HG03139 (cell line): ENCODE data around the gene PHYHIPL.

ENCODE experiments used
- ATAC-seq: cut with Tn5 transposase; IDR thresholded peaks from one replicate; pipeline ENCODE4 v1.9.1; 2021; ENCODE audit not compliant: unreplicated experiment

PHYHIPL gene

DNA sequence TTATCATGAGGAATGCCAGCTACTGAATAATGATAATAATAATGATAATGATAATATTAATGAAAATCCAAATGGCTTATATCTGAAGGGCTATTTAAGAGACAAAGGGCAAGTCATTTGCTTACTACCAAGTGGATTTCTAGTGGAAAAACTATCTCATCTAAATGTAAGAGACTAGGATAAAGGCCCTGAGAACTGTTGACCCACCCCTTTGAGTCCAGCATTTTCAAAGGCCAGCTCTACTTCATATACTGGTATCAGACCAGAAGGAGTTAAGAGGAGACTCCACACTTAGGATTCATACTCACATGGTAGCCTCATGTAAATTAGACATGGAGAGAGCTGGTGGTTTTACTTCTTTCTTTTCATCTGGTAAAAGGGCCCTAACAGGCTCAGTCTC, 76.0 kb downstream of the PHYHIPL start:
- ATAC-seq = no peak

DNA sequence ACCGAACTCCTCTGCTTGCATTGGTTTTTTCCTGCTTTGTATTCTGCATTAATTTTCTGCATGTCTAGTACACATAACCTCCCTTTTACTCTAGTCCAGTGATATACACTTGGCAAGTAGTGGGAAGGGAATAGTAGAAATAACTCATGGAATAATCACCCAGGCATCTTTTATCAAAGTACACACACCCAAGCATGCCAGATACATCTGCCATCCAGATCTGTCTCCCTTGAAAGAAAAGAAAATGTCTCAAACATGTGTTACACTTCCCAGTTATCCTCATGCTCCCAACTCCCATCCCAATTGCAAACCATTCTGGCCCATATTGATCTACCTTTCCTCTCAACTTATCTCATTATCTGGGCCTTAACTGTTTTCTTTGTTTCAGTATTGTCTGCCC, 79.0 kb downstream of the PHYHIPL start:
- ATAC-seq = no peak

DNA sequence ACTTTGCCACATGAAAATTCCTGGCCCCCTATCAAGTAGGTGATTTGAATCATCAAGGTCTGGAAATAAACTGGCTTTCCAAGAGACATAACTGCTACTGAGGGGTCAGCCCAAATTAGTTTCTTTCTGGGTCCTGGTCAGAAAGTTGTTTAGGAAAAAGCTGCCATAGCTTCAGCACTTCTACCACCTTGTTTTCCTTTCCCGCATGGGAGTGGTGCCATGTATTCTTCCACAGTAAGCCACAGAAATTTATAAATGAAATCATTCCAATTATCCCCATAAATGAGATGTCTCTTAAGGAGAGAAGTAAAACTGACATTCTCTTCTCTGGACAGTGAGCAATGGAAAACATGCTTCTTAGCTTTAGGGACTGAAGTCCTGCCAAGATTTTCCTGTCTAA, 80.8 kb downstream of the PHYHIPL start:
- ATAC-seq = no peak

DNA sequence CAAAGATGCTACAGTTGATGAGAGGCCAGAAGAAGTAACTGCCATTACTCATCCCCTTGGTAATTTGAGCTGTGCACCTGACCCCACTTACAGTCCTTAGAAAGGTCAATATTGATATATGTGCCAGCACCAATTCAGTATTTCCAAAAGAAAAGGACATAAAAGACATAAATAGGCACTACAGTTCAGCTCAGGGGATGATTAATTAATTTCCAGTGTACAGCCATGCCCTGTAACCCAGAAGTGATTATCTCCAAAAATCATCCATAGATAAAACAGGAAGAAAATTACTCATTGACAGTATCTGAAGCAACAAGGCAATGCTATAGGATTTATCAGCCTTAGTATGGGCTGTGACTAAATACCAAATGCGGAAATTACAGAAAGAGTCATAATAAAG, 82.4 kb downstream of the PHYHIPL start:
- ATAC-seq = no peak

DNA sequence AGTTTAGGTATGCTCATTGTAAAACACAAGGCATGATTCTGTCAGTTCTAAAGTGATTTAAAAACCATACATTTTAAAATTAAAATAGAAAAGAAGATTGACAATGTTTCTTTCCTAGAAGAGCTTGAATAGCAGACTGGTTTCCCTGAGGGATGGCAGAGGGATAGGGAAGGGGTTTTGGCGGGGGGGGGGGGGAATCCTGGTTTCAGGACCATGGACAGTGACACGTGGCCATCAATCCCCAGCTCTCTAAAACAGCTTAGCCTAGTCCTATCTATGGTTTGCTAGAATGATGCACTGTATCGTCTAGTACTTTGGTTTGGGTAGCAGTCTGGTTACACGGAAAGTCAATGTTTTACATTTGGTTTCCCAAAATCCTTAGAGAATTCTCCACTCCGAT, 88.7 kb downstream of the PHYHIPL start:
- no peak for ATAC-seq

DNA sequence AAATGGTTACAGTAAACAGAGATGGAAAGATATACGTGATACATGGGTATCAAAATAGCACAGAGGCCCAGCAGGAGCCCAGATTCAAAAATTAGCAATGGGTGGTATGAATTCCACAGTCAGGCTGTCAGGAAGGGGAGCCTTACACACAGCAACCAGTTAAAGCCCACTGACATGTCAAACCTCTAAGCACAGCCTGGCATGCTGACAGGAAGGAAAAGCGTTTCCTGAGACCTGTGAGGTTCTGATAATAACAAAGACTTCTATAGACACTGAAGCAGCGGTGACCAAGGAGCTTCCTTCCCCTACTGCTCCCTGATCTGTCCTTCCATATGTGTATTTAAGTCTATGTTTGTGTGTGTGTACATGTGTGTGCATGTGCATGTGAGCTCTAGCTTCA, 89.9 kb downstream of the PHYHIPL start:
- no peak for ATAC-seq

DNA sequence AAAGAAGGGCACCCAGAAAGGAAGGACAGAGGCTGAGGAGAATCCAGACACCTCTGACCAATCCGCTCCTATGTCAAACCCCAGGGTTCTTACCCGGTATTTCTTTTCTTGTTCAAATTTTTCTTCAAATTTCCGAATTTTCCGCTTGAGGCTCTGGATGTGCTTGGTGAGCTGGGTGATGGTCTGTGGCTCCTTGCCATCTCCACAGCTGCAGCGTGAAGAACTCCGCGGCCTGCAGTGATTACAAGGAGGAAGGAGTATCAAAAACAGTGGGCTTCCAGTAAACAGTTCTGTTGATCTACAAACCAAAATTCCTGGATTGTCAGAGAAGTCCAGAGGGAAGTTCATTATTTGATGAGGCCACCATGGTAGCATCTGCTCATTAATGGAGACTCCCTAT, 92.0 kb downstream of the PHYHIPL start:
- no peak for ATAC-seq

DNA sequence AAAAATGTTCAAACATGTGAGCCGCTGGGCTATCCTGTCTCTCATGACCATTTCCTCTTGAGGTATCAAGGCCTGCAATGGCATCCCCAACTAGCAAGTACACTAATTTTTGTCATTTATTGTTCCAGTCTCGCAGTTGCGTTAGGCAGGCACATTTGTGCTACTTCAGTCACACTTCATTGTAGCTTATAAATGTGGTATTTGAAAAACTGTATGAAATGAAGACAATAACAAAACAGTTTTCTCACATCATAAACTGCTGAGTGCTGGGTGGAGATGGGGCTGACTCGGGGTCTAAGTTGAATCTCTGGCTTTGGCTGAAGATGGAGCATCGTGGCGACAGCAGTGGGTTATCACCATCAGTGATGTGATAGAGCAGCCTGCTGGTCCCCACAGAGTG, 93.2 kb downstream of the PHYHIPL start:
- ATAC-seq = no peak

DNA sequence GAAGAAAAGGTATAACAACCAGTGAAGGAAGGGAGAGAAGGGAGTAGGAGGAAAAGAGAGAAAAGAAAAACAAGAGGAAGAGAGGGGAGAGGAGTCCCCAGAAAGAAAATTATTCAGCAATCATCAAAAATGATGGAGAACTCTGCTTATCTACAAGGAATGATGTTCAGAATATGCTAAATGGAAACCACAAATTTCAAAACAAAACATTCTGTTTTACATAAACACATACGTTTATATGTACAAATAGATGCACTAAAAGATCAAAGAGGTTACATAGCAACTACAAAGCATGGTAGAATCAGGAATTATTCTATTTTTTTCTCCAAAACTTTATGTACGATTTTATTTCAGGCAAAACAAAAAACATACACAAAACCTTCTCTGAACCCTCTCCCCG, 94.0 kb downstream of the PHYHIPL start:
- ATAC-seq = no peak

DNA sequence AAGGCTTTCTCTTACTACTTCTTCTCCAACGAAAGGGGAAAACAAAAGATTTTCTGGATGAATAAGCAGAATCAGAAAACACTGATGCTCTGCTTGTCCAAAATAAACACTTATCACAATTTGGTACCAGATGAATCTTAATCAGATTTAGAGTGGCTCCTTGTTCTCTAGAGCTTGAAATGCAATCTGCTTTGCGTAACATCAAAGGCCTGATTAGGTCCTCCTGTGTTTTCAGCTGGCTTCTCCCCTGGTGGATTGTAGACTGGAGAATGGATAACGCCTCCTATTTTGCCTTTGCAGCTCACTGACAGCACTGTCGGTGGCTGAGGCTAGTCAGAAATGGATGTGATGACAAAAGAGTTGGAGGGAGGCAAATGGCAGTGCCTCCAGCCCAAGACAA, 94.7 kb downstream of the PHYHIPL start:
- ATAC-seq = no peak

DNA sequence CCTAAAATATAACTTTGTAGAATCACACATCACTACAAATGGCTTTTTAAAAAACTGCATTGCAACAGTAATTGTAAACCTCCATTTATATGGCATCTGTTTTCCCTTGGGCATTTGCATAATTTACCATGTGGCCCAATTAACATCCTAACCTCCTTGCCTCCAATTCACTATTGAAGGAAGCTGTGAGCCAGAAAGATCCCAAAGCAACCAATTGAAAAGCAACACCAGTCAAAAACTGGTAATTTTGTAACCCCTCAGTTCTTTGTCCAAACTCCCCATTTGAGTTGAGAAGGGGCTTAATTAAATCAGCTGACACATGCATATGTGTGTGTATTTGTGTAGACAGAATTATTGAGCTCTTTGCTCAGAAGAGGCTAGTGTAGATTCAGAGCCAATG, 95.6 kb downstream of the PHYHIPL start:
- ATAC-seq = no peak

DNA sequence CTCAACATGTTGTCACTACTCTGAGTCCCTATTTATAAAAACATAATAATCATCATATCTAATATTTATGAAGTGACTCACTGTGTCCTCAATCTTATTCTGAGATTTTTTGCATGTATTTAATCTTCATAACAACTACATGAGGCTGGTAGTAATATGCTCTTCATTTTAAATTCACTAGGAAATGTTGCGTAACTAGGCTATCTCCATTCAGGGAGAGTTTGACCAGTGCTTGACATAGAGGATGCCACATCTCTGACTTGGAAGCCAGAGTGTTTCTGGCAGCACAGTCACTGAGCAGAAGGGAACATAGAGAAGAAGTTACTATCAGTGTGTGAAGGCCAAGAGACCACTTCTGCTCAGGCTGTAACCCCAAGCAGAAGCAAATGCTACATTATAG, 97.0 kb downstream of the PHYHIPL start:
- no peak for ATAC-seq

DNA sequence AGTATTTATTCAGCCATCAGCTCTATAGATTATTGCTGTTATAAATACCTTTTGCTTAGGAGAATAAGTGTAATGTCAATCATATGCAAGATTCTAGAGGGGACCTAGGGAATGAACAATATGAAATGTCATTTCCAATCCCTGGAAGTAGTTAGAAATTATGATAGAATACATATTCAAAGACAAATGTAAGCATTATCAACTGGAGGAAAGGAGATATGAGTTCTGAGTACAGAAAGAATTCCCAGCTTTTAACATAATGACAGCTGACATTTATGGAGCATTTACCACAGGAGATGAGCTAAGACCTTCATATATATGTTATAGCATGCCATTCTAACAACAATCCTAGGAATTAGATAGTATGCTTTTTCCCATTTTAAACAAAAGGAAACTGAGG, 99.7 kb downstream of the PHYHIPL start:
- ATAC-seq = no peak

DNA sequence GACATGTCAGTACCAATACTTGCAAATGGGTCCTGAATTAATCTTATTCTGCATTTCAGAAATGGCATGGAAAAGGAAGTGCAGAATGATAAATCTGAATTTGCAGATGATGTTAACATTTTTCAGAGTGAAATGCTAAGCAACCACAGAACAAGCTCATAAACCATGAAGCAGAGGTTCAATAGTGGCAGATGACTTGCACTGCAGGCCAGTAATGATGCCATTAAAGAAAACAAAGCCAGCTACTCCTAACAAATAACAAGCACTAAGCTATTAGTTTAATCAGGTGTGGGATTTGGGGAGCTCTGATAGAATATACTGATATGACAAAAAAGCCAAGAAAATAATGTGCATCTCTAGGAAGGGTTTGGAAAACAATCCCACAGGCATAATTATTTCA, 100.5 kb downstream of the PHYHIPL start:
- no peak for ATAC-seq

DNA sequence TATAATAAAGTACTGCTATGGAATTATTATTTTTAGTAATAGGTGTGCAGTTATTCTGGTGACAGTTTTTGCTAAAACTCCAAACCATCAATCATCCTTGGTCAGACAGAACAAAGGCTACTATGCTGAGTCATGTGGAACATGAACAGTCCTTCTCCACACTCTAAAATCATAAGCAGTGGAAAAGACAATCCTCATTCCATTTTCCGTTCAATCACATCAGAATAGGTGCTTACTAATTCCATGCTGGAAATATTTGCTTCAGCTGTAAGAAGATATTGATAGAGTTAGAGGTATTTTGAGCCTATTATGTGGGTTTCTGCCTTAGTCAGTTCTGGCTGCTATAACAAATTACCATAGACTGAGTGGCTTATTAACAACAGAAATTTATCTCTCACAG, 103.0 kb downstream of the PHYHIPL start:
- no peak for ATAC-seq

DNA sequence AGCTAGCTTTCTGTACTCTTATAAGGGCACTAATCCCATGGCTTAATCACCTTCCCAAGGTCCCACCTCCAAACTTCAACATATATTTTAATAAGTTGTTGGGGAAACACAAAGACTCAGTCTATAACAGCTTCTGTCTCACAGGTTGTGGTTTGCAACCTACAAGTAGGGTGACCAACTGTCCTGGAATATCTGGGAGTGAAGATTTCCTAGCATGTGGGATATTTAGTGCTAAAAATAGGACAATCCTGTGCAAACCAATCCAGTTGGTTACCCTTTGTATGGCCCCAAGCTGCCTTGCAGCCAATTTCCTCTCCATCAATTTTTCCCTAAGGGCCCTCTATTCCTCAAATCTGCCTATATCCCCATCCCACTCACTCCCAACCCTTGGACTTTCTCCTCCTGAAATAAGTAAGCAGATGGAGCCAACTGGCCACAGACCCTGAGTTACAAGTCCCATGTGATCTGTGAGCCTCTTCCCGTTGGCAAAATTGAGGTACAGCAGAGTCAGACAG, 103.6 kb downstream of the PHYHIPL start:
- no peak for ATAC-seq

DNA sequence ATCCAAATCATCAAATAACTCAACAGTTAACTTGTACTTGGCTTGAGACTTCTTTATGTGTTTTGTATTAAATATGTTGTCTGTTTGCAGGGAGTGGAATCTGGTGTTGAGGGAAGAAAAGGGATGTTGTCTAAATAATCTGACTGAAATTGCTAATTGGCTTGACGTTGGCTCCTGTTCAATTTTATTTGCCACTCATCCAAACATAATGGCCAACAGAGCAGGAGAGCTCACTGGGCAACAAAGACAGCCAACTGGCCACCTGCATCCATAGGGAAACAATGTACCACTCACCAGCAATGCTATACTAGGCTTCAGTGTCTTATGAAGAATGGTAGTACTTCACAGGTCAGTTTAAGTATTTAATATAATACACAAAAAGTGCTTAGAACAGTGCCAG, 105.4 kb downstream of the PHYHIPL start:
- ATAC-seq = no peak

DNA sequence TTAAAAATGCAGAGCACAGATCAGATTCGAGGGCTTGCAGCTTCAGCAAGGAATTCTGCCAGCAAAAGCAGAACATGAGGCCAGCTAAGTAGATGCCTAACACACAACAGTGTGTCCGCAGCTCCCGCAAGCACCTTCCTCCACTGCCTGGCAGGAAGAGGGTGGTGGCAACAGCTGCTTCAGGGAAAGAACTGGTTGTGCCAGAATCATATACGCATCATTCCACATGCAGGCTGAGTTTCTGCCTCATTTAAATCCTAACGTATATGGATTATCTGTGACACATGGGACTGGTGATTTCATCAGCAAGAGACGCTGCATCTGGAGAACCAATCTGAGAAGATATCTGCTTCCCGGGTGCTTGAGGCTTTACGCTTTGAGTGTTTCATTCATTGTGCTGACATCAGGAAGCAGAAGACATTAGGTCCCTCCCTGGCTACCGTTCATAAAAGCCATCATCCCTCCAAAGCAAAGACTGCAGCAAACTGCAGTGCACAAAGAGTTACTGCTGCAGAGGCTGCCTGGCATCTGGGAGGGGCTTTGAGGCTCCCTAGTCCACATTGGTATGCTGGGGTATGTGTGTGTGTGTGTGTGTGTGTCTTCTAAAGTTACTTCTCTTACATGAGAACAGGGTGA, 107.1 kb downstream of the PHYHIPL start:
- no peak for ATAC-seq

DNA sequence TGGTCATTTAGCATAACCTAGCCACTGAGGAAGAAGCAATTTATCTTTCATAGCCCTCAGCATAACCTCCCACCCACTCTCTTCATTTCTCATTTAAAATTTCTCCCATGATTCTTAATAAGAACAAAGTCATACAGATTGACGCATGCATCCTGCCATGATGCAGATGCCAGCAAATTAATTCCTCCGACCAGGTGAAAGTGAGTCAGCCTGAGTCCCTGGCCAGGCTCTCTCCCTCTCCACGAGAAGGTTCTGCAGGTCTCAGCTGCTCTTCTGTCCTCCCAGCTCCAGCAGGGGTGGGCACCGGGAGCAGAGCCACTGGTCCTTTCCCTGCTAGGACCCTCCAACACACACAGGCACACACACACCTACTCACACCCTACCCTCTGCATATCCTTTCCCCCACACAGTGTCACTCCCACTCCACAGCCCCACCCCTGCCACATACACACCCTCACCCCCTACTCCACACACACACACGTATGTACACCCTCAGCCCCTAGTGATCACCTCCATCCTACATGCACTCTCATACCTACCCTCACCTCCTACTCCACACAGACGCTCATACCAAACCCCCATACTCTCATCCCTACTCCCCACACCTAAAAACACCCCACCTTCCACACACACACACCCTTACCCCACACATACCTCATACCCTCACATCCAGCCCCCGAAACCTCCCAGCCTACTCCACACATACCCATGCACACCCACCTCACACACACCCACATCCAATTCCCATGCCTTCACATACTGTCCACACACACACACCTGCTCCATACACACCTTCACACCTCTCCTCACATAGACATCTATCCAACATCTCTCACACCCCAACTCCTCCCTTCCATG, 107.9 kb downstream of the PHYHIPL start:
- ATAC-seq = no peak

DNA sequence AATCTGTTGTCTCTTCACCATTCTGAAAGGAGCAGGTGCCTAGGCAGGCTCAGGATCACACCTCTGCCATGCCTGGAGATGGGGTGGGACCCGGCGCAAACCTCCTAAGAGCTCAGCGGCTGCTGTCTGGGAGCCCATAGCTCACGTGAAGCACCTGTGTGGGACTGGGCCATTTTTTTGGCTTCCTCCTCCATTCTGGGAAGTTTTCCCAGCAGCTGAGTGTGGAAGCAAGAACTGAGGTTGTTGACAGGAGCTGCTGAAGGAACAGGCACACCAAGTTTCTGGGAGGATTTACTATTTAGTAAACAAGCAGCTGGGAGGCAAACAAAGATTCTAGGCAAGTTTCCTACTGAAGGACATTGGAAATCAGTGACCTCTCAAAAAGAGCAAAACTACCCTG, 108.6 kb downstream of the PHYHIPL start:
- ATAC-seq = no peak

DNA sequence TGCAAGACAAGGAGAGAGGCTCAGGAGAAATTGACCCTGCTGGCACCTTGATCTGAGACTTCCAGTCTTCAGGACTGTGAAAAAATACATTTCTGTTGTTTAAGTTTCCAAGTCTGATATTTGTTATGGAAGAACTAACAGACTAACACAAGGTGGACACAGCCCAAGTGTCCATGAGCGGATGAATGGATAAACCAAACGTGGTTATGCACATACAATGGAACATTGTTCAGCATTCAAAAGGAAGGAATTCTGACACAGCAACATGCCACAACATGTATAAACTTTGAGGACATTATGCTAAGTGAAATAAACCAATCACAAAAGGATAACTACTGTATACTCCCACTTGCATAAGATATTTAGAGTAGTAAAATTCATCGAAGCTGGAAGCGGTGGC, 109.4 kb downstream of the PHYHIPL start:
- no peak for ATAC-seq

DNA sequence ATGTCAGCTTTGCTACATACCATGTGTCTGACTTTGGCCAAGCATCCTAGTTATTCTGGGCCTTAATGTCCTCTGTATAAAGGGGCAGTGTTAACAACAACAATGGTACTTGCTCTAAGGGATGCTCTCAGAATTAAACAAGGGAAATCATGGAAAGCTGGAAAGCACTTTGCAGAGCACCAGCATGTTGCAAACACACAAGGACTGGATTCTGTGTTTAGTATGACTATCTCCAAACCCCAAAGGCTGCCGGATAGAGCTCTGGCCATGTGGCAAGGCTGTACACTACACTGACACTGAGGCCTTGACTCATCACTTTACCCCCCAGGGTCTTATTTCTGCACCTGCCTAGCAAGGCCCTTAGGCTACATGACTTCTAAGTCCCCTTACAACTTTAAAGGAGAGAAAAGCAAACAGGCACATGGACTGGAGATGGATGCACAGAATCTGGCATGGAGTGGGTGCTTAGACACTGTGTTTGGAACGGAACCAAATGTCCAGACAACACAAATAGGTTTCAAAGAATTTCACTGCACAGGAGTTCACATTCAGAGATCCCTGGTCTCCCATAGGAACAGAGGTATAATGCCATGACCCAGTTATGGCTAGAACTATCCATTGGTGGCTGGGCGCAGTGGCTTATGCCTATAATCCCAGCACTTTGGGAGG, 111.3 kb downstream of the PHYHIPL start:
- ATAC-seq = no peak
